Endothelial cell of hepatic sinusoid (primary cell): ENCODE measurements around the gene OTOF.

Experiments used
- in situ Hi-C: cut with HindIII; loops from 2 replicates; pipeline ENCODE4 v1.10.0; 2017; ENCODE audit warnings: low sequenced_read_pairs

Gene OTOF

DNA sequence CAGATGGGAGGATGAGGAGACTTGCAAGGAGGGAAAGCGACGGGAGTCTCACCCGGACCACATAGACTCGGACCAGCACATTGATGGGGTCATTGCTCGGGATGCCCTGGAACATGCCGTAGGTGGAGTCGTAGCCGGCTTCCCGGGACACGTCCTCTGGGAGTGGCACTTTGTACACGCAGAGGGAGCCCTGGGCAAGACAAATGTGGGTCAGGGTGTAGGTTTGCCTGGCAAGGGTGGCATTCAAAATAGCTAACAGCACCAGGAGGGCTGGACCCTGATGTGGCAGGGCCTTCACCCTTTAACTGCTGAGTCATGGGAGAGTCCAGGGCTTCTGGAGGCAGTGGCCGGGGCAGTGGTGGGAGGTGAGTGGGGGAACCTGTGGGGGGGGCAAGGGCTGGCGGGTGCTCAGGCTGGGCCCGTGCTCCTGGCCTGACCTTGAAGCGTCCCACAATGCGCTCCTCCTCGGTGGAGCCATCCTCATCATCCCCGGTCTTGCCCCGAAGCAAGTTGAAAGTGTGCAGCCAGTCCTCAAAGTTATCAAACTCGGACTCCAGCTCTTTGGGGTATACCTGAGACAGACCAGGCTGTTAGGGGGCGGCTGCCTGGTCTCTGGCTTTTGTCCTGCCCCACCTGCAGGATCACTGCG is 11.1 kb downstream of the OTOF start:
- in situ Hi-C loops = no loop called here

DNA sequence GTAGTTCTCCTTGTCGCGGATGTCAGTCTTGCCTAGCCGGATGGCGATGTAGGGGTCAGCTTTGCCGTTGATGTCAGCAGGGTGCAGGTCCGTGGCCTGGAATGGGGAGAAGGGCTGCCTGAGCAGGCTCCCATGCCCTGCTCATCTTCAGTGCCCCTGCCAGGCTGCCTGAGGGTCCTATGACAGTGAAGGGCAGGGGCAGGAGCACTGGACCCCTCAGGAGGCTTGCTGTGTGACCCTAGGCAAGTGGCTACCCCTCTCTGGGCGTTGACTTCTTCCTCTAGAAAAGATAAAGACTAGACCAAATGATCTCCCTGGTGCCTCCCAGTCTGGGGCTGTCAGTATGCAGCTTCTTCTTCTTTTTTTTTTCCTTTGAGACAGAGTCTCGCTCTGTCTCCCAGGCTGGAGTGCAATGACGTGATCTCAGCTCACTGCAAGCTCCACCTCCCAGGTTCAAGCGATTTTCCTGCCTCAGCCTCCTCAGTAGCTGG is 11.9 kb downstream of the OTOF start:
- in situ Hi-C loops = no loop called here

DNA sequence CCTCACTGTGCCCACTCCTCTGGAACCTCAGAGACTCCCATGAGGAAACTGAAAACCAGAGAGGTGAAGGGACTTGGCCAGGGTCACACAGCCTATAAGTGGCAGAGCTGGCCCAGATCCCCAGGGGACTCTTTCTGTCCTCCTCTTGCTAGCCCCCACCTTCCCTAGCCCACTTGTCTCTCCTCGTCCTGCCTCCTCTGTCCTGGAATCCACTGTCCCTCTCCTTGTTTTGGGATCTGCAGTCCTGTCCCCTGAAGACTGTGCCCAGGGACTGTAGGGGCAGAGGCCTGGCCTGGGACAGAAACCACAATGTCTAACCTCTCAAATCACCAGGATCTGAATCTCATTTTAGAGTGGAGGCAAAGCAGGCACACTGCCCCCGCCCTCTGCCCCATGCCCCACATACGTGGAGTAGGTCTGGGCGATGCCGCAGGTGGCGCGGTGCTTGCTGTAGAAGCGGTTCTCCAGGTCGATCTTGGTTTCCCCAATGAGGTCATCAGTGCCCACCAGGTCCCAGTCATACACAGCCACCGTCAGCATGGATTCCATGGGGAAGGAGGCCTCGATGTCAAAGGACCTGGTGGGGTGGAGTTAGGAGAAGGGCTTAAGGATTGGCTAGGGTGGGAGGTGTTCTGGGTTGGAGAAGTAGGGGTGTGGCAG is 12.5 kb downstream of the OTOF start:
- in situ Hi-C loops = no loop called here

DNA sequence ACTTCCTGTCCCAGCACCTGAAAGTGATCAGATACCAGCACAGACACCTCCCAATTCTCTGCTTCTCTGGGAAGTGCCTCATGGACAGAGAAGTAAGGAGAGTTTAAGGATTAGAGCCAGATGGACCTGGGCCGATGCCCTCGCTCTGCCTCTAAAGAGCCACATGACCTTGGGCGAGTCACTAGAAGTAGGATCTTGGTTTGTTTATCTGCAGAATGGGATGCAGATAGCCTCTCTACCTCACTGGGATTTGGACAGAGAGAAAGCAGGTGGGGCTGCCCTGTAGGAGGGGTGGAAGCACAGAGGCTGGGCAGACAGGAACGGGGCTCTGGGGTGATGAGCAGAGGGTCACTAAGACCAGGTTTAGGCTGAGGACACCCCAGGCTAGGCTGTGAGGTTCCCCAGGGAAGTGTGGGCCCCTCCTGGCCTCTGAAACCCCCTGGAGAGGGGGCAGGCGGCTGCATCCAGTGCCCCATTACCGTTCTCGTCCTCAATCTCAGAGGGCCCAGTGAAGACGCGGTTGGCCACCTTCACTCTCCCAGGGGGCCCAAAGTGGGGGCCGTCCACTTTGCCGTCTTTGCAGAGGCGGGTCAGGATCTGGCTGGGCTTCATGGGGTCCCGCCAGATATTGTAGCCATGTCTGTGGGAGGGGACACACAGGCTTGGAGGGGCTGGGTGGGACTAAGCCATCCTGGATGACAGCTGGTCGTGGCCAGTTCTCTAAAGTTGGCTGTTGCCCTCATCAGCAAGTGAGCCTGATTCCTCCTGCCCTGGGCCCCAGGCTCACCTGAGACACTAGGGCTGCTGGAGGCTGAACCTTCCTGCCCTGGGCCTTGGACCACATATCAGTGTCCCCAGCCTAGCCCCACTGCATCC is 13.3 kb downstream of the OTOF start:
- in situ Hi-C loops = no loop called here

DNA sequence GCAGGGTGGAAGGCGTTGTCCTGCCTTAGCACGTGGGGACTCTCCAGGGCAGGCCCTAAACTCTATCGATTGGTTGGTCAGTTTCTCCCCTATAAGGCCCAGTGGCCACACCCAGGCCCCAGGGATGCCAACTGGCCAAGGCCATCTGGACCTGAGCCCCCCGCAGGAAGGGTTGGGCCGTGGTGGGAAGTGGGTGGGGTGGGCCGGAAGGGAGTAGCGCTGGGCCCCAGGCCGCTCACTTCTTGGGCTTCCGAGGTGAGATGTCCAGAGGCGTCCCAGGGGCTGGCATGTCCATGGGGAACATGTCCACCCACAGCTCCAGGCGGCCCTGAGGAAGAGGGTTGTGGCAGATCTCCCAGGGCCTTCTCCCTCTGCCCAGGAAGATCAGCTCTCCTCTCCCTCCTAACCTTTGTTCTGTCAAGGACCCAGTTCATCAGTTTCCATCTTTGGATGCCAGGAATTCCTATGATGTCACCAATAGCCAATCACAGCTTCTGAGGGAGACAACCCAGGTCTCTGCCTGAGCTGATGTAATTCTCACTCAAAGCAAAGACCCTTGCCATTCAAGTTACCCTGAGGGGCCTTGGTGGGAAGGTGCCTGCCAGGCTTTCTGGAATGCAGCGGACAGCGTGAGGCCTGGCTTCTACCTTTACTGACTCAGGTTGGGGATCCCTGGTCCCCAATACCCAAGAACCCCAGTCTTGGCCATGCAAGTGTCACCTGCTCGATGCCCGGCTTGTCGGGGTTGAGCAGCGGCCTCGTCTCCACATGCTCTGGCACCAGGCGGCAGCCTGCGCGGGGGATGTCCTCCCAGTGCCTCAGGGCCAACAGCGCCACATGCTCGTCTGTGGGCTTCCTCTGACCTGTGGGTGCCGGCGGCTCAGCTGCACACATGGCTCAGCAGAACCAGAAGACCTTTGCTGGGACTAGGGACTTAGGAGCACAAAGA is 14.4 kb downstream of the OTOF start:
- in situ Hi-C loops = no loop called here

DNA sequence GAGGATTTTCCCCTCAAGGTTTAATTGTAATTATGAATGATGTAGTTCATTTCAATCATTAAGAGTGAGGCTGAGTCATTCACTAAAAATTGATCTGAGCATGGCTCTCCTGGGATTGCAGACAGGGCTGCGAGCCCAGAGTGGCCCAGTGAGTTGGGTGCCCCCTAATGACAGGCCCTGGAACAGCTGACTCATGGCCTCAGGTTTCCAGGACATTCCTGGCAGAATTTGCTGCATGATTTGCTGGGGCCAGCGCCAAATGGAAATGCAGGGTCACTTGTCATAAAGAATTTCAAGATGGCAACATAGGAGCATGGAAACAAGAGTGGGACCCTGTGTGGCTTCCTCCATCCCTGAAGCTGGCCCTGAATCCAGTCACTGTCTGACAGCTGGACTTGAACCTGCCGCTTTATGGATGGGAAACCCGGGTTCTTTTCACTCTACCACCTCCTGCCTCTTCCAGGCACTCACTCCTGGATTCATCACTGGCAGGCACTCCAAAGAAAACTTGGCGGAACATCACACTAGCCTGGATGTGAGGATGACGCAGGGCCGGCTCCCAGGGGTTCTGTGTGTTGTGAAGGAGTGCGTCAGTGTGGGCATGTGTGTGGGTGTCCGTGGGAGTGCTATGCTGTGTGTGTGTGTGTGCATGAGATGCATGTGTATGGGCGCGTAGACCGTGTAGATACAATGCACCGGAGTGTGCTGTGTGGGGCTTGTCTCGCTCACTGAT is 15.2 kb downstream of the OTOF start:
- in situ Hi-C loops = no loop called here

DNA sequence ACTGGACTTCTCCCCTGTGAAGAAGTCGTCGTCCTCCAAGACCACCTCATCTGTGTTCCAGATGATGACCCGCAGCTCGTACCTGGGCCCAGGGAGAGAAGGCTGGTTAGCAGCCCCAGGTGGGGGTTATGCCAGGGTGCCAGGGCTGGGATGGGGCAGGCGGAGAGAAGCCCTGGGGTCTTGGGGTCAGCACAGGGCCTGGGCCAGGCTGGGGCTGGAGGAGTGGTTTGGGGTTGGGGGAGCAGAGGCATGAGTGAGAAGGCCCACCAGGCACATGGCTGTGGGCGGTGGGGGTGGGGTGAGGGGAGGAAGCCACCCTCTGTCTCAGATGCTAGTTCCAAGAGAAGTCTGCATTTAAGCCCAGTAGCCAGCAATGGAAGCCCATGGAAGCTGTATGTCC is 15.8 kb downstream of the OTOF start:
- in situ Hi-C loops = no loop called here

DNA sequence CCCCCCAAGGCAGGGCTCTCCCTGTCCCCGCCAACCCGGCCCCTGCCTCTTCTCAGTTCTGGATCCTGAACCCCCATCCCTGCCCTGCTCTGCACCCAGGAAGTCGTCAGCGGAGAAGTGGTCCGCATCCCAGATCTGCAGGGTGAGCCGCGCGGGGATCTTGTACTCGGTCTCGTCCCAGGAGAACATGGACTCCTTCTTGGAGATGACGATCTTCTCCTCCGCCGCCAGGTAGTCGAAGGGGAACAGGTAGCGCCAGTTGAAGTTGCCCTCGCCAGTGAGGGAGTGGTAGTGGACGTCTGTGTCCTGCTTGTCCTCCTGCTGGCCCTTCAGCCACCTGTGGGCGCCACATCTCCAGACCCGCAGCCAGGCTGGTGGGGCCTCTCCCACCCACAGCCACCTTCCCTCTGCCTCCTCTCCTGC is 16.3 kb downstream of the OTOF start:
- in situ Hi-C loops = no loop called here

DNA sequence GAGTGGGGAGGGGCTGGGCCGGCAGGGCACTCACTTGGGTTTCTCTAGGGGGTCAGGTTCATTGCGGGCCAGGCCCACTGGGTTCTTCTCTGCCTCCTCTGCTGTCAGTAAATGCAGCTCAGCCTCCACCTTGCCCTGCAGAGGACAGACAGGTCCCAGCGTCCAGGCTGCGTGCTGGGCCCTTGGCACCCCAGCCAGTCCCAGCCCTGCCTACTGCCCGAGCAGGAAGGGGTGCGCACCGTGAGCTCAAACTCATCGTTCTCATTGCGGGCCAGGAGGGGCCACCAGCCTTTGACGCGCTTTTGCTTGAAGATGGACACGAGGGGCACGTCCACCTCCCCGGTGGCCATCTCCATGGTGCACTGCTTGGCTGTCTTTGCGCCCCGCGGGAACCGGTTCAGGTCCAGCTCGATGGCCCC is 17.3 kb downstream of the OTOF start:
- in situ Hi-C loops = no loop called here

DNA sequence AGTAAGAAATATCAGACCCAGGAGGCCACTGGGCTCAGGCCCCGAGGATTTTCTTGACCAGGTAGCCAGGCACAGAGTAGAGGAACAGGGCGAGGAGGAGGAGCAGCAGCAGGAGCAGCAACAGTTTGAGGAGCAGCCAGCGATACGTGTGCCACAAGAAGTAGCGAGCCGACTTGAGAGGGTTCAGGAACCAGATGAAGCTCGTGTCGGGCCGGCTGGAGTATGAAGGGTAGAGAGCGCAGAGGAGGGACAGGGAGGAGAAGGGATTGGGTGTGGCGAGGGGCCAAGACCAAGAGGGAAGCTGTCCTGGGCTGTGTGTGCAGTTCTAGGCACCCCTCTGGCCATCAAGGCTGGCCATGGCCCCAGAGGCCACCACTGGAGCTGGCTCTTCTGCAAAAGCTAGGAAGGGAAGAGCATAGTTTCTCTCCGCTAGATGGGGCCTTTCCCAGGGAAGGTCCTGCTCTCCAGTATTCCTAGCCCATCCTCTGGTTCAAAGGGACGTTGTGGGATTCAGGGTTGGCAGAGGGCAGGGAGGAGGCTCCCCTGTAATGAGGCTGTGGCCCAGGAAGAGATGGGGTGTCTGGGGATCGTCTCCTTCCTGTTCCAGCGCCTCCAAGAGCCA is 17.8 kb downstream of the OTOF start:
- in situ Hi-C loops = loop anchor here (5.0 kb wide), 1 partner anchor 37 kb away; no protein-coding TSS in a partner anchor

DNA sequence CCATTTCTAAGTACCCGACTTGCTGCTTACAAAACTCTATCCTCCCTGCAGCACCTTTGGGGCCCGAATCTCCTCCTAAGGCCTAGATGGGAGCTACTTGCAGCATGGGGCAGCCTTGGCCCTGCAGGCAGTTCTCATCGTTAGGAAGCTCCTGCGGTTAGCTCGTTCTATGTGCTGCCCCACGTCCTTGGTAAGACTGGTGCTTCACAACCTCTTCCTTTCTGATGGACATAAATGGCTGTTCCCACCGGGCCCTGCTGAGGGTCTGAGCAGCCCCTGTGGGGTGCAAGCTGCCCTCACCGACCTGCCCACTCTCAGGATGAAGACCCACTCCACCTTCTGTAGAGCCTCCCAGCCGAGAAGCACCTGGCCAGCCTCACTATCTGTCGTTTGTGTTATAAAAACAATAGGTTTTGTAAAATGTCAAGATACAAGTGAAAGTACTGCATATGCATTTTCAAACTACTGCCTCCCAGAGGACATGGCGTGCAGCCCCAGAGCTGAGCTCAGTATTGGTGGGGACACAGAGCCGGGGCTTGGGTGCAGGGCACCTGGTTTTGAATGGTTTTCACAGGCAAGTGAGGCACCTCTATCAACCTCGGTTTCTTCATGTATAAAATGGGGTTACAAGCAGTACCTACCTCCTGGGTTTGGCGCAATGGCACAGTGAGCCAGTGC is 19.4 kb downstream of the OTOF start:
- in situ Hi-C loops = loop anchor here (5.0 kb wide), 1 partner anchor 39 kb away; no protein-coding TSS in a partner anchor

DNA sequence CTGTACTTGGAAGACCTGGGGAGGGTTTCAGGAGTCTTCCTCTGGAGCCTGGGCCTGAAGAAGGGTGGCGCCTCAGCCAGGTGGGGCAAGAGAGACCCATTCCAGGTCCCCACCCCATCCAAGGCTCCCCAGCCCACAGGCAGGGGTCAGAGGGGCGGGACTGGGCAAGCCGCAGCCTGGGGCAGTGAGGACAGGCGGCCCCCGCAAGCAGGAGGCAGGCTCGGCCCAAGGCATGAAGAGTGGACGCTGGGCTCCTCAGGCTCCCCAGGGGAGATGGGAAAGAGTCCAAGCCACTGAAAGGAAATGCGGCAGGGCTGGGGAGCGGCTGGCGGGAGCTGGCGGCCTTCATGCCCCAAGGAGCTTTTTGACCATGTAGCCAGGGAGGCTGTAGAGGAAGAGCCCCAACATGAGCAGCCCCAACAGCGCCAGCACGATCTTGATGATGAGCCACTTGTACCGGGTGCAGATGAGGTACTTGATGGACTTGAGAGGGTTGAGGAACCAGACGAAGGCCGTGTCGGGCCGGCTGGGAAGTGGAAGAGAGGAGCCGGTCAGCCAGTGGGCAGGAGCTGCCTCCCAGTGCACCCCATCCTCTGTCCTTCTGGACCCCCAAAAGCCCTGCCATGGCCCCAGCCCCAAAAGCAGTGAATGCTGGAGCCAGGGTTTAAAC is 20.1 kb downstream of the OTOF start:
- in situ Hi-C loops = loop anchor here (5.0 kb wide), 1 partner anchor 39 kb away; no protein-coding TSS in a partner anchor

DNA sequence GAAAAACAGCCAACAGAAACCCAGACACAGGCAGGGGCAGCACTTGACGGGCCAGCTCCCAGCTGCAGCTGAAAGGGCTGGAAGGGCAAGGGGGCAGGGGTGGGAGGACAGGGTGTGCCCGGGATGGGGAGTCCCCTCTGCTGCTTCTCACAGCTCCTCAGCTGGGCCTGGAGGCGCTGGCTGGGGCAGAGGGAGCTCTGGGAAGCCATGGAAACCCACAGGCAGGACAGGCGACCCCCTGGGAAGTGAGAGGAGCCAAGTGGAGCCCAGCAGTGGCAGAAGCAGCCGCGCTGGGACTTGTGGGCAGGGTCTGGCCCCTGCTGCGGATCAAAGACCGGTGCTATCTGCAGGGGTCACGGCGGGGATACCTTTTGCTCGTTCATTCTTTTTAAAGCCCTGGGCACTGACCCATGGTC is 20.7 kb downstream of the OTOF start:
- in situ Hi-C loops = loop anchor here (5.0 kb wide), 1 partner anchor 40 kb away; no protein-coding TSS in a partner anchor

DNA sequence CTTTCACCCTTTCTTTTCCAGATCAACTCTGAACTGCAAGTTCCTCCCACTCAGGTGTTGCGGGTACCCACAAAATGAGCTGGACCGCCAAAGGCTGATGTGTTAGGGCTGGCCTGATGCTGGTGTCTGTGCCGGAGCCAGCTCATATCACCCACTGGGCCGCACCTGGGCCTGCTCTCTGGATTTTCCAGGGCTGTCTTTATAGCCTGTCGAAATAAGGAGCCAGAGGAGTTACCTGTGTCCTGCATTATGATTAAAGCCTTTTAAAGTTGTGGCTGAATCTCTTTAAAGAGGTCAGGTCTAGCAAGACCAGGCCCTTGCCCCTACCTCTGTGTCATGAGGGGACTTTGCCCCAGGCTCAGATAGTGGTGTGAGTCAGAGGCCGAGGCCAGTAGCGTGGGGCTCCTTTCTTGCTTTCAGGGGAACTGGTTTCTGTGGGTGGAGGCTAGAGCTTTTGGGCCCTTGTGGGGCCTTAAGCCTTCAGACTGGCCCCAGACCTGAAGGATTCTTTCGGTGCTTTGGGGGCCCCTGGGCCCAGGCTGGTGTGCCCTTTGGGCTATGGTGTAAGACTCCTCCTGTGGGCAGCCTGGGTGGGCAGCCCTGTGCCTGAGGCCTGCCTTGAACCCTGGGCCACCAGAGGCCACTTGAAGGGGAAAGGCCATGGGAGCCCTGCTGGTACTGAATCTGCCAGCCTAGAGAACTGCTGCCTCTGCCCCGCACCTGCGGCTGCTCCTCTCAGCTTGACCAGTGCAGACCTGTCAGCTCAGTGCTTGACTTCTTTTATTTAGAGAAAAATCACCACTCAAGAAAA is 21.3 kb downstream of the OTOF start:
- in situ Hi-C loops = loop anchor here (5.0 kb wide), 1 partner anchor 41 kb away; no protein-coding TSS in a partner anchor

DNA sequence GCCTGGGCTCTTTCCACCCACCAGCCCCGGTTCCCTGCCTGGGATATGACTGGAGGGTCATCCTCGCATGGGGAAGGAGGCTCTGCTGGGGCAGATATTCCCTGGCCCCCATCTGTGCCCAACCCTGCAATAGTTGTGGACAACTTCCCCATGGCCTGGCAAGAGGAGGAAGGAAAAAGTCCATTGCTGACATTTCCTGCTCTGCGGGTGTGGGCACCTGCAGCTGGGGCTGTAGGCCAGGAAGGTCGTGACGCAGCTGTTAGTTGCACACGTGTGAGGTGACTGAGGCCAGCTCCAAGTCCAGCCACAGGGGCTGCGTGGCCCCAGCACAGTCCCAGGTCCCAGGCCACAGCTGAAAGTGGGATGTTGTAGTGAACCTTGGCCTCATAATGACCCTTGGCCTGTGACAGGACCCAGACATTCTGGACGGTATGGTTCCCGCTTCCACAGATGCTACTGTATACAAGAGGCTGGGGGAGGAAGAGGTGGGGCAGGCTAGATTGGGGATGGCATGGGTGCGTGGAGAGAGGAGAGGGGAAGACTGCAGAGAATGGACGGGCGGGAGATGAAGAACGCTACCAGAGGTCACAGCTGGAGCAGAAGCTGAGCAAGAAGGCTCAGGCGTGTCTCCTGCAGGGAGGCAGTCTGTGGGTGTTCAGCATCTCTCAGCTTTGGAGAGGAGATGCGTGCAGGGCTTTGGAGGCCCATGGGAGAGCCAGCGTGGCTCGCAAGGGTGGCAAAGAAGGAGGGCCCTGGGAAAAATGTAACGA is 22.1 kb downstream of the OTOF start:
- in situ Hi-C loops = loop anchor here (5.0 kb wide), 1 partner anchor 41 kb away; no protein-coding TSS in a partner anchor

DNA sequence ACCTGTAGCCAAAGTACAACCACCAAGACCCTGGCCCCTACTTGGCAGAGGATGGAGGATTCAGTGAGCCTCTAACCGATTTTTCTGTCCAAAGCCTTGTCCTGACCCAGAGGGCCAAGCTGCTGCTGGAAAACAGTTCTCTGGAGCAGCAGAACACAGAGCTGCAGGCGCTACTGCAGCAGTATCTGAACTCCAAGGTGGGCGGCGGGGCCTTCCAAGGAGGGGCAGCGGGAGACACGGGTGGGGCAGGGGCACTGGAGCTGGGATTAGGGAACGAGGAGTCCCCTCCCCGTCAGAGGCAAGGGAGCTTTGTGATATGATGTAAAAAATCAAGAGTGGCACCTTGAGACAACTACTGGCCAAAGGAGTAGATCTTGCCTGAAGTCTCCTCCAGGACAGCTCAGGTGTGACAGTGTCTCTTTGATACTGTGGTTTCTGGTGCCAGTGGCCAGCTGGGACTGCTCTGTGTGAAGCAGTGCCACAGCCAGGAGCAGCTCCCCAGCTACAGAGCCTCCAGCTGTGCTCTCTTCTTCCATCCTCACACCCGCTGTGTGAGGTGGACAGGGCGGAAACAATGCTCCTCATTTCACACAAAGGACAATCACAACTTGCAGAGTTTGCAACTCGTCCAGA is 22.8 kb downstream of the OTOF start:
- in situ Hi-C loops = loop anchor here (5.0 kb wide), 1 partner anchor 42 kb away; no protein-coding TSS in a partner anchor
